ES-I3 (cell line): ENCODE data around the gene KRTAP5-1.

Source experiments
- H3K36me3 ChIP-seq: 2 replicates; pipeline ENCODE4 v1.6.1; 2013; ENCODE audit warnings: mild to moderate bottlenecking, low read length, control low read depth, moderate library complexity; ENCODE audit not compliant: insufficient read depth
- H3K4me1 ChIP-seq: 2 replicates; pipeline ENCODE4 v1.6.1; 2013; ENCODE audit warnings: mild to moderate bottlenecking, control low read depth, low read length; ENCODE audit not compliant: insufficient read depth
- H3K9ac ChIP-seq: 2 replicates; pipeline ENCODE4 v1.6.1; 2013; ENCODE audit warnings: low read depth, mild to moderate bottlenecking, low read length, moderate library complexity
- H3K9me3 ChIP-seq: 2 replicates; pipeline ENCODE4 v1.6.1; 2013; ENCODE audit warnings: mild to moderate bottlenecking, low read length, moderate library complexity; ENCODE audit not compliant: control insufficient read depth, insufficient read depth

The KRTAP5-1 gene

DNA sequence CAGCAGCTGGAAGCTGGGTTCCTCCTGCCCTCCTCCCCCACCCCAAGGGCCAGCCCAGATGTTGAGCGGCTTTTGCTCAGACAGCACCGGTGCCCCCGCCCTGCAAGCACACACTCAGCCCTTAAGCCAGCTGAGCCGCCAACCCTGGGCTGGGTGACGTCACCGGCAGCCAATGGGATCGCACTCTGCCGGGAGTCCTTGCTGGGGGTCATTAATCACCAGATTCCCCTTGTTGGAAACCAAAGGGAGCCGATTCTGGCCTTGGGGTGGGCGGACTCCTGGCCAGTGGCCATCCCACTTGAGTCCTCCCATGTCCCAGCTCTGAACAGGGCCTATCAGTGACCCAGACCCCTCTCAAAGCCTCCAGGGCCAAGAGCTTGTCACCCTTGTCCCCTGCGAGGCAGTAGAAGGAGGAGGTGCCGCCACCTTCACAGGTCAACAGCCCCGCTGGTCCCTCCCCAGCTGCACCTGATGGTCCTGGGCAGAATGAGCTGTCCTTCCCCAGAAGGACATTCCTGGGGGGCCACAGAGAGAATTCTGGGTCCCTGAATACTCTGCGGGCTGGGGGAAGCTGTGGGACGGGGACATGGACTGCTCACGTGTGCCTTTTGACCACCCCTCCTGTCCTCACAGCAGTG, 20.4 kb downstream of the KRTAP5-1 start:
- Histone ChIP-seq H3K9me3 (no peaks in the 10 kb centered on the region), H3K36me3 (peaks cover 2% of the 10 kb centered on the region; the same call in 1 of the 2 replicates), H3K9ac (no peak overlapping the region), H3K4me1 (peaks cover 12% of the 10 kb centered on the region; the same call in 1 of the 2 replicates)

DNA sequence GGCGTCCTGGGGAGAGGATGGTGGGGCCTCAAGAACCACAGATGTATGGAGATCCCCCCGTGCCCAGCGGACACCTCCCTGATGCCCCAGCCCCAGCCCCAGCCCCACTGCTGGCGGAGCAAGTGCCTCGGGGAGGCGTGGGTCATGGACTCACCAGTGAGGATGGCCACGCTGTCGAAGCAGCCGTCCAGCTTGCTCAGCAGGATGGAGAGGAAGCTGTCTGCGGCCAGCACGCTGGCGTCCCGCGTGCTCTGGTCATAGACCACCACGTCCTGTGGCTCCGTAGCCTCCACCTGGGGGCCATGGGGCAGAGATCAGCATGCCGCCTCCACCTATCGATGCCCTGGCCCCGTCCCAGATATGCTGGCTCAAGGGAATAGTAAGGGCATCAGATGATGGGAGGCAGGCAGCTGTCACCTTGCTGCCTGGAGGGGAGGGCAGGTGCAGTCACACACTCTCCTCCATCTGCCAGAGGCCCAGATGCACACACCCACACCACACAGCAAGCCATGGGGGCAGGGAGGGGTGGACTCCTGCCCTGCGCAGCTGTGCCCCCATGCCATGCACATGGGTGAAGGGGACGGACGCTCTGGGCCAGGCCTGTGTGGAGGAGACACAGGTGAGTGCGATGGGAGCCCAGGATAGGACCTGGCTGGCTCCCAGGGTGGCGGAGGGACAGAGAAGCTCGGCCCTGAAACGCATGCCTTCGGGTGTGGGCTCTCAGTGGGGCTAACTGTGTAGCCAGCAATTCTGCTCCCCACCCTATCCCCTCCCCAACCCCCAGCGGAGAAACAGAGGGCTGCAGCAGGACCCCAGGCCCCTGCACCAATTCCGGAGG, 21.2 kb downstream of the KRTAP5-1 start:
- Histone ChIP-seq H3K9me3 (no peaks in the 10 kb centered on the region), H3K4me1 (peaks cover 12% of the 10 kb centered on the region; the same call in 1 of the 2 replicates), H3K9ac (no peak overlapping the region), H3K36me3 (peaks cover 2% of the 10 kb centered on the region; the same call in 1 of the 2 replicates)

DNA sequence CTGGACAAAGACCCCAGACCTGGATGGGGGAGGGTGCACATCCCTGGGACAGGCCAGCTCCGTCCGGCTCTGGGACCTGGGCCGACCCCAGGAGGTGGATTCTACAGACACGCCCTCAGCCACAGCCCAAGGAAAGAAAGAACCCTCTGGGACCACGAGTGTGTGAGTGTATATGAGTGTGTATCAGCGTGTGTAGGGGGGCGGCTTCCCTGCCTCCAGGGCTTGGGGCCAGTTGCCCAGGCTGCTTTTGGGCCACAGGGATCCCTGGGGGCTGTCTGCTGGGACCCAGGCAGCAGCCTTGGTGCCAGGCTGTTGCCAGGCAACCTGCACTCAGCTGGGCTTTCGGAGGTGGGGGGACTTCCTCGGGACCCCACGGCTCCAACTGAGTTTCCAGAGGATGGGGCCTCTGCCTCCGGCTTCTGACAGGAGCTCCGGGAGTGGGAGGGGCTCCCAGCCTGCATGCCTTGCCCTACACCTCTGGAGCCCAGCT, 21.9 kb downstream of the KRTAP5-1 start:
- H3K36me3 ChIP-seq = peaks cover 2% of the 10 kb centered on the region; the same call in 1 of the 2 replicates
- peaks cover 12% of the 10 kb centered on the region; the same call in 1 of the 2 replicates for H3K4me1 ChIP-seq
- H3K9me3 ChIP-seq = no peaks in the 10 kb centered on the region
- no peak overlapping the region for H3K9ac ChIP-seq

DNA sequence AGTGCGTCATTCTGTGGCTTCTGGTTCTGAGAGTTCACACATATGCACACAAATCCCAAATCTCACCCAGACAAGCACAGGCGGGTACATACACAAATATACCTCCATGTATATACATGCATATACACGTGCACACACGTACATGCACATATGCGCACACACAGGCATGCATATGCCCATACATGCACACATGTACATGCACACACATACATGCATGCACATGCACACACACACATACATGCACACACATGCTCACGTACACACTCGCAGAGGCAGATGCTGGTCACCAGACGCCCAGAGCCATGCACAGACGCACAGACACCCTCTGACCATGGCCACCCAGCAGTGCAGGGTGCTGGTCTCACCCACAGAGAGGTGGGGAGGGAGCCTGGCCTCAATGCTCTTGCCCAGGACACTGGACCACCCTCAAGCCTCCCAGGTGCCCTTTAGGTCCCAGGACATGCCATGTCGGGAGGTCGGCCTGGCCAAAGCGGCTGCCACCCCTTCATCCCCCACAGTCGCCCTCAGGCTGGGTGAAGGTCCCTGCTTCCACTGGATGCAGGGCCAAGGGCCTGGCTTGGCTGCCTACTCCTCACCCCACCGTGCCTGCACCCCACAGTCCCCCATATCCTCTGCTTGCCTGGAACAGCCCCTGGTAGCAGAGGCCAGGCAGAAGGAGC, 22.5 kb downstream of the KRTAP5-1 start:
- Histone ChIP-seq H3K9me3 (no peaks in the 10 kb centered on the region), H3K9ac (no peak overlapping the region), H3K36me3 (peaks cover 2% of the 10 kb centered on the region; the same call in 1 of the 2 replicates), H3K4me1 (peaks cover 15% of the 10 kb centered on the region; the same call in 1 of the 2 replicates)

DNA sequence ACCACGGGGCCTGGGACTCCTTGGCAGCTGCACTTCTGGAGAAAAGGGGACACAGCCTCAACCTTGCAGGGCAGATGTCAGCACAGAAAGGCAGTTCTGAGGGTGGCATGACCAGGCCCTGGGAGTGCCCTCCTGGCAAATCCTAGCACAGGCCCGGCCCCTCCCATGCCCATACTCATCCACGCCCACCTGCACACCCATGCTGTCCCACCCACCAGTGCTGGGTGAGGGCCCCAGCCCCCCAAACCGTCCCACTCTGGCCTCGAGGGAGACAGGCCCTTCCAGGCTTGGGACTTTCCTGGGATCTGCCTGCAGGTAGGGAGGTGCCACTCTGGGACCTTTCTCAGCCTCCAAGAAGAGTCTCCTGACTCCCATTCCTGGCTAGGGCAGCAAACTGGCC, 23.1 kb downstream of the KRTAP5-1 start:
- Histone ChIP-seq H3K36me3 (peaks cover 2% of the 10 kb centered on the region; the same call in 1 of the 2 replicates), H3K9me3 (no peaks in the 10 kb centered on the region), H3K4me1 (peaks cover 17% of the 10 kb centered on the region; the same call in 1 of the 2 replicates), H3K9ac (no peak overlapping the region)

DNA sequence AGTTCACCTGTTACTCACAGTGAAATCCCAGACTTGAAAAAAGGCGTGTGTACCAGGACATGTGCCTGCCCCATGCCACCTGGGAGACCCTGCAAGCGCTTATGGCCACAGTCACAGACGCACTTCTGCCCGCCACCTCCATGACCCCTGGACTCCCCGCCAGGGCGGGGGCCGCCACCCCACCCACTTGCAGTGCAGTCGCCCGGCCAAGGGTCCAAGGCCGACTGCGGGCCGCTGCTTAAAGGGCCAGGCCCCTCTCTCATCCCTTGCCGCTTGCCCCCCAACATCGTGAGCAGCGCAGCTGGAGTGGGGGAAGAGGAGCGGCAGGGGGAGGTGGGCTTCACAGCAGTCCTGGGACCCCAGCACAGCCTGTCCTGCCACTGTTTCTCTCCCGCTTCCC, 23.8 kb downstream of the KRTAP5-1 start:
- Histone ChIP-seq H3K4me1 (peaks cover 17% of the 10 kb centered on the region; the same call in 1 of the 2 replicates), H3K9me3 (no peaks in the 10 kb centered on the region), H3K9ac (no peak overlapping the region), H3K36me3 (peaks cover 2% of the 10 kb centered on the region; the same call in 1 of the 2 replicates)

DNA sequence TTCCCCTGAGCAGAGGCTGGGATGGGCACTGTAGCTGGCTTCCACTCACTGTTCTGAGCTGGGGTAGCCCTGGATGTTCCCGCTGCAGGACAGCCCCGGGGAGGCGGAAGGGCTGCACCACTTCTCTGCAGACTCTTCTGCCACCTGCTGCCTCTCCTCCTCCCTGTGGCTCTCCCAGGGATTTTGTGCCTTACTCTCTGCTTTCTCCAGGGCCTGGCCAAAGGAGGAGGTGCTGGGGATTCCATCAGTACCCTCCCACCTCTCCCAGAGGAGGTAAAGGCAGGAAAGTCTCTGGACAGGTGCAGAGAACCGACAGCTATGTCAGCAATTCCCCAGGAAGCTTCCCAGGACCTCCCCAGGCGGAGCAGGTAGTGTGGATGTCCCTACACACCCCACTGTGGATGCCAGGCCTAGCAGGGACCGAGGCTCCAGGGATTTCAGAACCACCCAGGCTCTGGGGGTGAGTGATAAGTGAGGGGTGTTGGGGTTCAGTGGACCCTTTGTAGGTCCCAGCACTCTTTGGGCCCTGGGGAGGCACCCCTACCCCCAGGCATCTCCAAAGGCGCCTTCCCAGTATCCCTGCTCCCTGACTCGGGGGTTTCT, 24.3 kb downstream of the KRTAP5-1 start:
- Histone ChIP-seq H3K4me1 (peaks cover 17% of the 10 kb centered on the region; the same call in 1 of the 2 replicates), H3K9me3 (no peaks in the 10 kb centered on the region), H3K9ac (no peak overlapping the region), H3K36me3 (peaks cover 2% of the 10 kb centered on the region; the same call in 1 of the 2 replicates)

DNA sequence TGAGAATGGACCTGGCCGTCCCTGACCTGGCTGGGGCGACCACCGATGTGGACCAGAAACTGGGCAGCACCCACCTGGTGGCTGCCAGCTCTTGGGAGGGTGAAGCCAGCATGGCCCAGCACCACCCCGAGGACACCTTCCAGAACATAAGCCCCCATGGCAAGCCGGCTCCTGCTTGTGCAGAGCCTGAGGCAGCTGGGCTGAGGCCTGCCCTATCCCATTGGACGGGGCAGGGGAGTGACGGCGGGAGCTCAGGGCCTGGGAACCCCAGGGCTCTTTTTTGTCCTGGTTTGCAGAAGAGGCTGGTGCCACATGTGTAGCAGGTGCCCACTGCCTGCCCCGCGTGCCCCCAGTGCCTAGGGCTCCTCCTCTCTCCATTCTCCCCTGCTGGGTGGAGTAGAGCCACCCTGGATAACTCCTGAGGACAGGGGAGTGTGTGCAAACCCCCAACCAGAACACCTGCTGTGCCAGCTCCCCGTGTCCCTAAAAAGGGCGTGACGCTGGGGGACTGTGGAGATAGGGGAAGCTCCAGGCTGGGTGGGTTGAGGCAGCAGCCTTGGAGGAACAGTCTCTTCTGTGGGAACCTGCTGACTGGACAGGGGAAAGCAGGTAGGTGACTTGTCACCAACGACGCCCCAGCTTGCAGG, 25.0 kb downstream of the KRTAP5-1 start:
- Histone ChIP-seq H3K9me3 (no peaks in the 10 kb centered on the region), H3K9ac (no peak overlapping the region), H3K4me1 (peaks cover 19% of the 10 kb centered on the region; the same call in 1 of the 2 replicates), H3K36me3 (peaks cover 2% of the 10 kb centered on the region; the same call in 1 of the 2 replicates)

DNA sequence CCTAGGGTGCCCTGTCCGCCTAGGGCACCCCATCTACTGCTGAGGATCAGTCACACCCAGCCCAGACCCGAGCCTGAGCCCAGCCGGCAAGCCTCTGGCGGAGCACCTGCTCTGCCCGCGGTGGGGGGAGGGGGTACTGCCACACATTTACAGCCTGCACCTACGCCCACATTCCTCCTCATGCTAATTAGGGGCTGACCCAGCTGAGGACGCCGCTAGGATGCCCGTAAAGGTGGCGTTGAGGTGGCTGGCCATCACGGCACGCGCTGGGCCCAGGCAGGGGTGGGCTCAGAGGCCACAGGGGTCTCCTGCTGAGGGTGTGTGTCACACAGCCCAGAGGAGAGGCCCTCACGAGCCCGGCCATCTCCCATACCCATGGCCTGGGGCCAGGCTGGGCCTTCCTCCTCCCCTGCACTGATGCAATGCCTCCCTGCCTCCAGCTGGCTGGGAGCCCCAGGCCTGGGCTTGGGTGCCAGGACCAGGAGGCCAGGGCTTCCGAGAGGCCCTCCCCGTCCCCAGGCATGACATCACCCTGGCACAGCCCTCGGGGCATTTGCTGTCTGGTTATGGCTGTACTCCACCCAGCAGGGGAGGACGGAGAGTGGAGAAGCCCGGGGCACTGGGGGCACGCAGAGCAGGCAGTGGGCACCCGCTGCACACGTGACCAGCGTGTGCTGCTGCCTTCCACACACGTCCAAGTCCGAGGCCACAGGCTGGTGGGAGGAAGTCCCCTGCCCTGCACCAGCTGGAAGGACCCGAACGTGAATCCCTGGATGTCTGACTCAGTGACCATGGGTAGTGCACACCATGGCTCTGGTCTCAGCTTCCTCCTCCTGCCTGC, 25.8 kb downstream of the KRTAP5-1 start:
- Histone ChIP-seq H3K36me3 (peaks cover 2% of the 10 kb centered on the region; the same call in 1 of the 2 replicates), H3K9ac (no peak overlapping the region), H3K4me1 (peaks cover 19% of the 10 kb centered on the region; the same call in 1 of the 2 replicates), H3K9me3 (no peaks in the 10 kb centered on the region)

DNA sequence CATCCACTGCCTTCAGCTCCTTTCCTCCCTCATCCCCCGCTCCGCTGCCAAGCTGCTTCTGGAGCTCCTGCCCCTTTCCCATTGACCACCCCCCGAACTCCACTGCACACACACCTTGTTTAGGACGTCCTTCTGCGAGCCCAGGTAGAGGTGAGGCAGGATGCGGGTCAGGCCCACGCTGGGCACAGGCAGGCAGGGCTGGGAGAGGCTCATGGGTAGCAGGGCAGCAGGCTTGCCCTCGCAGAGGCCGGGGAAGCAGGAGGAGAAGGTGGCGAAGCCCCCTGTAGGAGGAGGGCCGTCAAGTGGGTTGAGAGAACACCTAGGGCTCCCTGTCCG, 26.3 kb downstream of the KRTAP5-1 start:
- Histone ChIP-seq H3K9me3 (no peaks in the 10 kb centered on the region), H3K4me1 (peaks cover 15% of the 10 kb centered on the region; the same call in 1 of the 2 replicates), H3K36me3 (peaks cover 2% of the 10 kb centered on the region; the same call in 1 of the 2 replicates), H3K9ac (no peak overlapping the region)

DNA sequence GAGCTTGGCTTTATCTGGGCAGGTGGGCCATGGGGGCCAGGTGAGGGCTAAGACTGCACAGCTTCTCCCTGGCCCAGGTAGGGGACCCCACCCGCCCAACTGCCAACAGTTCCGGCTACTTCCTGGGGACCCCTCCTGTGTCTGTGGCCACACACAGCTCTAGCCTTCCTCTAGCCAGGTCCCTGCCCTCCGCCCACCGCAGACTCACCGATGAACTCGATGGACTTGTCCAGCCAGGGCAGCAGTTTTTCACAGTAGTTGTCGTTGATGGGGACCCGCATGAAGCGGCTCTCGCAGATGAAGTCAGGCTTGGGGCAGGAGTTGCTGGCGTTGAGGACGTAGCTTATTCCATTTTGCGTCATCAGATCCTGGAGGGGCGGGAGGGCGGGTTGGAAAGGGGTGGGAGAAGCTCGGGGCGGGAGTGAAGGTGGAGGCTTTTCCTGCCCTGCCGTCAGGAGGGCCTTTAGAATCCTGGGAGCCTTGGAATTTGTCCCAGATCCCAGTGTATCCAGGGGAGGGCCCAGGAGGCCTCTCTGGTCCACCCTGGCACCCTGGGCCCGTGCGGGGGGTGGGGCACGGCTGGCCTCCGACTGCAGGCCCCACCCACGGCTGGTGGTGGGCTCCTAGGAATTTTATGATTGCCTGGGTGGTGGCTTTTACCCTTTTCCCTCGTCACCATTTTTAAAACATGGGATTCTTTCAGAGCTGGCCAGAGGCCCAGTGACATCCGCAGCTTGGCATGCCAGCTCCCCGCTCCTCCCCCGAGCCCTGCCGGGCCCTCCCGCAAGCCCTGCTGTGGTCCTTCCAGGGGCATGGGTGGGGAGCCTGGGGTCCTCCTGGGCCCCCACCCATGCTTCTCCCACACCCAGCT, 26.9 kb downstream of the KRTAP5-1 start:
- no peak overlapping the region for H3K9ac ChIP-seq
- no peaks in the 10 kb centered on the region for H3K9me3 ChIP-seq
- peaks cover 17% of the 10 kb centered on the region; the same call in 1 of the 2 replicates for H3K4me1 ChIP-seq
- peaks cover 2% of the 10 kb centered on the region; the same call in 1 of the 2 replicates for H3K36me3 ChIP-seq
